Left renal cortex interstitium (tissue), 4 donors: ENCODE measurements around the gene CPNE5. TPM values are rescaled to one million over a fixed set of nuclear protein-coding genes. Genes with fewer than 3 reads are reported as not detected.

ENCODE experiments used
- DNase-seq, 4 donors: peaks; one replicate each; pipeline ENCODE4 v3.0.0-alpha.2; 2013; ENCODE audit warnings: low read depth in 4 of 4, low spot score in 2 of 4, missing footprints in 1 of 4
- polyA plus RNA-seq, 4 donors: library from polyadenylated mRNA; unstranded; fragments of 120-200 nt; gene quantifications; one replicate each; pipeline ENCODE4 v1.2.1, GENCODE V29; 2013; ENCODE audit not compliant: insufficient read length in 4 of 4

CPNE5 gene
- polyA plus RNA-seq, 4 donors = 12.2 to 16.6 (median 13.8) TPM

DNA sequence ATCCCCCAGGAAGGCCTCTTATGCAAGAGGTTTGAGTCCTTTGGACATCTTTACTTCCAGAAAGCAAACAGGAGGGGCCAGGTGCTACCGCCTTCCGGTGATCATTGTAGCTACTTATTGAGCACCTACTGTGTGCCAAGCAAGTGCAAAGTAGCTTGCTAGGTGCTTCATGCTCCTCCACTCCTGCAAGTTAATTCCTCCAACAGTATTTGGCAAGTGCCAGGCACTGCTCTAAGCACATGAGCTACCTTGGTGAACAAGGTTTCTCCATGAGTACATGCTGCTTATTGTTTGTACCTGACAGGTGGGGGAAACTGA, 2.3 kb downstream of the CPNE5 start:
- DNase-seq = no peak

DNA sequence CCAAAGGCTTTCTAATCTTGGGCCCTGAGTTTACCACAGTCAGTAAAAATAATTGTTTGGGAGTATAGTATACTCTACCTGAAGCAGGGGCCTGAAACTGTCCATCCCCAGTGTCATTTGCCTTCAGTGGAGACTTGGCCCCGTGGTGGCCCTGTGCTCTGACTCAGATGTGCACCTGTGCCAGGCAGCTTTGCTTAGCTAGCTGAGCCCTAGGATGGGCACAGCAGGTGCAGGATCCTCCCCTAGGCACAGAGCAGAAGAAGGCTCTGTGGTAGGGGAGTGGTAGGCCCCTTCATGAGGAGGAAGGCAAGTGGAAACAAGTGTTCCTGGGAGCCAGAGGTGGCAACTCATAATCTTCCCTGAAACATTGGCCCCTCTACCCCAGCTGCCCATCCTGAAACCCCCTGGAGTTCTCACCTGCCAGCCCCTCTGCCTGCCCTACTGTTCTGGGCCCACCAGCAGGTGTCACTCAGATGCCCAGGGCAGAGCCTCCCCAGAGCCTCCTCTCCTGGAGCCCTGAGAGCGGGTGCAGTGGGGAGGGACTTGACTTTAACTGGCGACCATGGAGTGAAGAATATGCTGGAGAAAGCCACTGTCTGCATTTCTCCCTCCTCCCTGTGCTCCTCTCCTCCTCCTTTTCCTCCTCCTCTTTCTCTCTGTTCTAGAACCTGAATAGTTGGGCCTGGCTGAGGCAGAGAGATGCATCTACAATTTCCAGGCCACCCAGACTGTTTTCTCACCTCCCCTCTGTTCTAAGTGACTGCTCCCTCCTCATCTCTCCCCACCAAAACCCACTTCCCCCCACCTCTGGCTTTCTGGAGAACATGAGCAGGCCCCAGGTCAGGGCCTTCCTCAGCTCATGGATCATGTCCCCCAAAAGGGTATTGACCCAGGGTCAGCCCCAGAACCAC, 2.9 kb downstream of the CPNE5 start:
- no peak for DNase-seq

DNA sequence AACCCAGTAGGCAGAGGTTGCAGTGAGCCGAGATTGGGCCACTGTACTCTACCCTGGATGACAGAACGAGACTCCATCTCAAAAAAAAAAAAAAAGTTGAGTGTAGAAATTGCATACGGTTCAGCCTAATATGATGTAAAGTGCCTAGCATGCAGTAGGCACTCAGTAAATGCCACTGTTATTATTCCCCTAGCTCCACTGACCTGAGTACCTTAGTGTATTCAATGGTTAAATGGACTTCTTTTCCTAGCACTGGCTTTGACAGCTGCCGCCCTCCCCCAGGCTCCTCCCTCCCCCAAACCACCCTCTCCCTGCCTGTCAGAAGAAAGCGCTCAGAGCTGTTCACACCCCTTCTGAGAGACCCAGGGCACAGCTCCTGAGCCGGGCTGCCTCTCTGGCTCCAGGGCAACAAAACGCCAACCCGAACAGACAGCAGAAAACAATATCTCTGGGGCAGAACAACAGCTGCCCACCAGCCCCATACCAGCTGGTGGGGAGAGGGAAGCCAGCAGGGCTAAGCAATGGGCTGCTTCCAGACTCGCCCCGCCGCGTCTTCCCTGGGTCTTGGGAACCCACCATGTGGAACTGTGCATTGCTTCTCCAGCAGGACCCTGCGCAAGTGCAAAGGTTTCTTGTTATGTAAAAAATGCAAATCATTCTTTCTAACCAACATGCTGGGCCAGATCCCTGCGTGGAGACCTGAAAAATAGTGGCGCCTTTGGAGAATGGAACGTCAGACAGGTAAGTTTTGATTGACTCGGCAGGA, 4.5 kb downstream of the CPNE5 start:
- no peak for DNase-seq

DNA sequence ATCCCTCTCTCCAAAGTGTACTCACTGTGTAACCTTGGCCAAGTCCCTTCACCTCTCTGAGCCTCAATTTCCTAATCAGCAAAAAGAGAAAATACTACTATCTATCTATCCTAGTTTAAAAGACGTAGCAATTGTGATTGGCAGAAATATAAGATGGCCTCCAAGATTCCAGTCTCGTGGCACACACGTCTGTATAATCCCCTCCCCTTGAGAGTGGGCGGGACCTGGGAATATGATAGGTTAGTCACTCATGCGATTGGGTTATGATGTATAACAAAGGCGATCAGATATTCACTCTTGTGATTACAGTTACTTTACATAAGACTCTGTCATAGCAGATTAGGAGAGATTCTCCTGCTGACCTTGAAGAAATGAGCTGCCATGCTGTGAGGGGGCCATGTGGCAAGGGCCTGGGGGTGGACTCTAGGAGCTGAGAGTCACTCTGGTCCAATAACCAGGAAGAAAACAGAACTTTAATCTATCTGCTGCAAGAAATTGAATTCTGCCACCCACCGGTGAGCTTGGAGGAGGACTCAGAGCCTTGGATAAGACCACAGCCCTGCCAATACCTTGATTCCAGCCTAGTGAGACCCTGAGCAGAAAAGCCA, 6.0 kb downstream of the CPNE5 start:
- no peak for DNase-seq

DNA sequence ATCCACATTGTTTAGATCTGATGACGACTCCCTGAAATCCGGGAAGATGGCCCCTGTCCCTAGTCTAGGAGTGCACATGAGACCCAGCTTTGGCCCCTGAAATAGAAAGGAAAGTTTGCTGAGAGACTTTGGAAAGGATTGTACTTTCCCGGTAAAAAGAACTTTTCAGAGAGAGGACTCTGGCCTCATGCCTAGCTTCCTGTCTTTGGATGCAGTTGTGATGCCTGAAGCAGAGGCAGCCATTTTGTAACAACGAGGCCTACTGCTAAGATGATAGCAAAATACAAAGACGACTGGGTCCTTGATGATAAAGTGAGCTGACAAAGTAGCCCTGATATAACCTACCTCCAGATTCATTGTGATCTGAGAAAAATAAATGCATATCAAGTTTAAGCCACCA, 6.9 kb downstream of the CPNE5 start:
- DNase-seq = no peak

DNA sequence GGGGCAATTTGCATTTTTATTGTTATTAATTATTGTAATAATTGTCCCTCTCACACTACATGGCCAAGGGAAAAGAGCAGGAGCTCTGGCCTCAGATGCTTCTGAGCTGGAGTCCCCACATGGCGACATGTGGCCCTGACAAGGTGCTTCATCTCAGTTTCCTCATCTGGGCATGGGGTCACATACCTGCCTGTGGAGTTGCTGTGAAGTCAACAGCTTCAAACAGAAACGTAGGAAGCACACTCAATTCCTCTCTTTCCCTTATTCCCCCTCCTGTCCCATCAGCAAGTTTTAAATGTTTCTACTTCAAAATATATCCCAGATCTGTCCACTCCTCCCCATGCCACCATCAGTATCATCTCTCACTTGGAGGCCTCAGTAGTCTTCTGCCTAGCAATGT, 8.7 kb downstream of the CPNE5 start:
- no peak for DNase-seq

DNA sequence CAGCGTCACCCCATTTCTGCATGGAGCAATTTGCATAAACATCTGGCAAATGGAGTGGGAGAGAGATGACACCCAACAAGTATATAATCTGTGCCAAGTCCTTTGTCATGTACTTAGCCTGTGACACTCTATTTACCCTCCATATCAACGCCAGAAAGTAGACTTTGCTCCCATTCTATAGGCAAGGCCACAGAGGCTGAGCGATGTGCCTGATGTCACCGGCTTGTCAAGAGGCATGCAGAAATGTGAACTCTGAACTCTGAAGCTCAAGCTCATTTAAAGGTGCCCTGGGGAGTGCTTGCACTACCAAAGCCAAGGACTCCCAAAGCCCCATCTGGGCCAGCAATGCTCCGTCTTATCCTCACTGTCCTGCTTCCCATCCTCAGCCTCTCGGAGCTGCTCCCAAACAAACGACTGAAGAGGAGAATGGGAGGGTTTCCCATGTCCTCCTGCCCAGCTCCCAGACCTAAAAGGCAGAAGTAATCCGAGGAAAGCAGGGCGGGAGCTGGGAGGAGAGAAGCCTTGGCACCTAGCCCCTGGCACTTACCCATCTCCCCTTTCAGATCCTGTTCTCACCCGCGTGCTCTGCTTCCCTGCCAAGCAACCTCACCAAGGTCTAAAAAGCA, 9.2 kb downstream of the CPNE5 start:
- no peak for DNase-seq

DNA sequence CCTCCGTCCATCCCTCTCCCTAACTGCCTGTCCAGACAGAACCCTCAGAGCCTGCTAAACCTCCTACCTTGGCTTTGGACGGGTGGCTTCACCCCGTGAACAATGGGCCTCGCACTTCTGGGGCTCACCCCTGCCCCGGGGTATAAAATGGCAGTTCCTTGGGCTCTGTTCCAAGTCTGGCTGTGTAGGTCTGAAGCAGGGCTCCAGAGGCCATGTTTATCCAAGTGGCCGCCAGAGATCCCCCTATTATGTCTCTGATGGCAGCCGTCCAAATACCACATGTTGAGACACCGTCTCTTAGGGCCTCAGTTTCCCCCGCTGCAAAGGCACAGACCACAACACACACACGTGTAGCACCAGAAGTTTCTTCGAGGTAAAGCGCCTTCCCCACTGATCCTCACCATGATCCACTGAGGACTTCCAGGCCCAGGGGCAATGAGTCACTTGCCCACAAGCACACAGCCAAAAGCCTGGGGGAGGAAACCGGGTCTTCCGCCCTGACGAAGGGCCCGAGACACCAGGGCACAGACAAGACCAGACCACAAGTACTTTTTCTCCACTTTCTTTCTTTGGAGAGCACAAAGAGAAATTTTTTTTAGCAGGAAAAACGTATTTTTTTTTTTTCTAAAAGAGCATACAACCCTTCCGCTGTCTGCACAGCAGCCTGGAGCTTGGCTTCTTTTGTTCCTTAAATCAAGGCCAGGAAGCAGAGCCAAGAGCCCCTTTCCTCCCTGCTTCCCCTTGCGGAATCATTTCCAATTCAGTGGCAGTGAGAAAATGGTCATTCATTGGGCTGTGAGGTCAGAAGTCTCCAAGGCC, 11.8 kb downstream of the CPNE5 start:
- DNase-seq = no peak

DNA sequence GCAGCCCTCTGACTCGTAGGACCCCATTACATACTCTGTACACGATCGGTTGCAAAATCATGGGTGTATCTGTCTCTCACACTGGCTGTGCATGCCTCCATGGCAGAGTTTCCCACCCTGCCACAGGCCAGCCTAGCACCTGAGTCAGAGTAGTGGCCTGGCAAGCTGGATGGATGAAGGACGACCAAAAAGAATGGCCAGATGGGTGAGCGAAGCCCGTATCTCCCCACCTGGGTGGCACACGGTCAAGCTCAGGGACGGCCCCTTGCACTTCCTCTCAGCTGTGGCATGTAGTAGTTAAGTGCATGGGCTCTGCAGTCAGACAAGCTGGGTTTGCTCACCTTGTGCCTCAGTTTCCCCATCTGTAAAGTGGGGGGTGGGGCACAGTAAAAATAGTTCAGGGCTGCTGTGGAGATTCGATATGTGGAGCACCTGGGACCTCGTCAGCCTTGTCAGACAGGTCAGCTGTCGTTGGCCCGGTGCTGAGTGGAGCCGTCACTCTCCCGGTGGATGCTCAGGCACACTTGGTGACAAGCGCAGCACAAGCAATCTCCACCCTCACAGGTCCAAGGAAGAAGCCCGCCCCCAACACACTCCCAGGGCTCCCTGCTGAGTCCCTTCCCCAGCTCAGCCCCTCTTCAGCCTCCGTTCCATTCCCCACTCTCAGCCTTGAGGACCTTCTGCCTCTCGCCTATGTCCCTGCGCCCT, 12.6 kb downstream of the CPNE5 start:
- DNase-seq = no peak

DNA sequence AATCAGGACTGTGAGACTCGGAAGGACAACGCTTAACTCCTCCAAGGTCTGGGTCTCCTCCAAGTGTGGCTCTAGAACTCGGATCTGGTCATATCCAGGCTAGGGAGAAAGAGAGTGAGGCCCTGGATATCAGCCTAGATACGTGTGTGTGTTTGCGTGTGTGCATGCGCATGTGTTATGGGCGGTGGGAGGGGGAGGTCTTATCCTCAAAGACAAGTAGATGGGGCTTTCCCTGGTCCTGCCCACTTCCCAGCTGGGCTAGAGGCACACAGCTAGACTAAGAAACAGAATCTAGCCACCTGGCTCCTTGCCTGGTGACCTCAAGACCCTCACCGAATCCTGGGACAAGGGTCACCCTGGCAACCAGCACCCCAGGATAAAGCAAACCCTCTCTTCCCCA, 13.2 kb downstream of the CPNE5 start:
- DNase-seq = no peak

DNA sequence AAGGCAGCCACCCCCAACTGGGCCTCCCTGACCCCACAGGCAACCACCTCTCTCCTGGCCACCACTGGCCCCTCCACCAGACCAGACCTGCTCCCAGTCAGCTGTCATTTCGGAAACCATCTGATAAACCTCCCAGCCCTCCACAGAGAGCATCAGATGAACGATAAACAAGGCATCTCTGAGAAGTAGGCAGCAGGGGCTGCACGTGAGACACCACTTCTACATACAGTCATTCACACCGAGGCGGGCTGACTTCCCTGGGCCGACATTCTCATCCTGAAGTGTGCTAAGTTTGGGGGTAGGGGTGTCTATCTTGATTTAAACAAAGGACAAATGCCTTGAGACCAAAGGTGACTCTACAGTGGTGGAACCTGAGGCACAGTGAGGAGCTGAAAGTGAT, 13.8 kb downstream of the CPNE5 start:
- no peak for DNase-seq

DNA sequence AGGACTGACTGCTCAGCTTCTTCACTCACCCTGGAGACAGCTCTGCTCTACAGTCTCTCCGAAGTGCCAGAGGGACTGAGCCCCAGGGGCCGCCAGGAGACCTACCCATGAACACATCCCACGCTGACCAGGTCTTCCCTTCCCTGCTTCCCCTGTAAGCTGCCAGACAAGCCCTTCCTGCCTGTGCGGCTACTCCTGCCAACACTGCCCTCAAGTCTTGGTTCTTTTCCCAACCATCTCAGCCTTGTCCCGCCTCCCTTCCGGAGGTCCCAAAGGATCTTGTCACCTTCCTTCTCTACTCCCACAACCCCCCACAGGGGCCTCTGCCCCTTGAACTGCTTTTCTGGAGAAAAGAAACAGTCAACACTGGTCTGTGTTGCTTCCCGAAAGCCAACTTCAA, 15.0 kb downstream of the CPNE5 start:
- no peak for DNase-seq

DNA sequence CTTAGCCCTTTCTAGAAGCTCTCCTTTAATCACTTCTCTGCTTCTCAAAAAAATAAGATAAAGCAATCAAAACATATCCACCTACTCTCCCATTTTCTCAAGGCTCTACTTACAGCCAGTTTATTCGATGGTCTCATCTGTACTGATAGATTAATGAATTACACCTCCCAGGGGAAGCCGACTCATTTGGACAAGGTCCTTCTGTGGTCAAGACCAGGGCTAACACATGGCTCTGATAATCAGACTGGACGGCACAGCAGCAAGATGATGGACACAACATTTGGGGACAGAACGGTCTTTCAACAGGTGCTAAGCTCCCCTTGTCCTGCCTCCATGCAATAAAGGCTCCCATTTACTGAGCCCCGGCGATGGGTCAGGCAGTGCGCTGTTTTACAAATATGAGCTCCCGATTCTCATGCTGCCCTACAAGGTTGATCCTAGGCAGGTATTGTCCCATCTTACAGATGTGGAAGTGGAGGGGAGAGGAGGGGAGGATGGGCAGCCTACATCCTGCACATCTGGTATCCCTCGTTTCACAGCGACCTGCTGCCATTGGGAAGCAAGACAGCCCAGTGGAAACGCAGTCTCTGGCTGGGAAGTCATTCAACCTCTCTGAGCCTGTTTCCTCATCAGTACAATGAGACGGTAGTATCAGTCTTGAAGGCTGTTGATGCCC, 15.7 kb downstream of the CPNE5 start:
- no peak for DNase-seq

DNA sequence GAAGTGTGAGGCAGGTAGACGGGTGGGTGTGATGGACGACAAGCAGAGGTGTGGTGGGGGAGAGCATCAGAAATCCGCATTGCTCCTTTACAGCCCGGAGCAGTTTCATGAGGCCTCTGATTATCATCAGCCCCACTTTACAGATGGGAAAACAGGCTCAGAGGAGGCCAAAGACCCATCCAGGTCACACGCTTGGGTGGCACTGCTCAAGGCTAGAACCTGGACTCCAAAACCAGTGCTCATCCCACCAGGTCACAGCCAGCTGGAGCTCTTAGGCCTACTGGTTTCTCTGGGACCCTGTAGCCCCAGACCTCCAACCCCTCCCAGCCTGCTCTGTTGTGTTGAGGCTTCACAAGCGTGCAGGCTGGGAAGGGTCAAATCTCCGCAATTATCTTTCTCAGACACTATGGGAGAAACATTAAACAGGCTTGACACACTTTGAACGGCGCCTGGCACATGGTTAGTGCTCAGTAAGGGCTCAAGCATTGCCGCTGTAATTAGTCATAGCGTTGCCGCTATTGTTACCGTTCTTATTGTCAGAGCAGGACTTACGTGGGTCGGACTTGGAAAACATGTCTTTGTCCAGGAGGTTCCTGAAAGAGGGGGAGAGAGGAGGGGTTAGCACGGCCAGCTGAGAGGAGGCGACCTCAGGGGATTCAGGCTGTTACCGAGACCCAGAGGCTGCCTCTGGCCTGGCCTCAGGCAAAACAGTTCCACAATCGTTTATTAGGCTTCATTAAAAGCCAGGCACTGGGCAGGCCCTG, 16.6 kb downstream of the CPNE5 start:
- DNase-seq = no peak

DNA sequence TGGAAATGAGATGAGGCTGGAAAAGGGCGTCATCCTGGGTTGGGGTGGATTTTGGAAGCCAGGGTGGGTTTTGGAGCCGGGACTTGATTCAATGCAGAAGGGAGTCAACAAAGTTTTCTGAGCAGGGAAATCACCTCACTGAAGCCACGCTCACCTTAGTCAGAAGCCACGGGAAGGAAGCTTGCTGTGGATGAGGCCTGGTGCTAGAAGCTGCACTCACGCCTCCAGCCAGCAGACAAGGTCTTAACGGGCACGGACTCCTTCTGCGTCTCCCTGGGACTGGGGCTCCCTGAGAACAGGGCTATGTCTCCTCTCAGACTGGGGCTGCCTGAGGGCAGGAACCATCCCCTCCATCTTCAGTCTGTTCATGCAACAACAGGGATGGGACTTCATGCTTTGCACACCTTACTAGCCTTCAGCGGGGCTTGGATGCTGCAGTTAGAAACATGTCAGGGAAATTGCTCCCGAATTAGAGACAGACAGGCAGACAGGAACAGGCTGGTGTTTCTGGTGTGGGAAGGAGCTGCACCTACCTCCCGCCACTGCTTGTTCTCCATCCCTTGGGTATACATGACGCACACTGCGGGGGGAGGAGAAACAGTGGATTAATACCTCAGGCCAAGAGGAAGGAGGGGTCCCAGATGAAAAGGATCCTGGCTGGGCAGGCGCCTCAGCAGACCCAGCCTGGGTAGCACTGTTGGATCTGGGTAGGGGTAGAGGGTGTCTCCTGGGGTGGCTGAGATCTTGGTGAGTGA, 17.5 kb downstream of the CPNE5 start:
- no peak for DNase-seq

DNA sequence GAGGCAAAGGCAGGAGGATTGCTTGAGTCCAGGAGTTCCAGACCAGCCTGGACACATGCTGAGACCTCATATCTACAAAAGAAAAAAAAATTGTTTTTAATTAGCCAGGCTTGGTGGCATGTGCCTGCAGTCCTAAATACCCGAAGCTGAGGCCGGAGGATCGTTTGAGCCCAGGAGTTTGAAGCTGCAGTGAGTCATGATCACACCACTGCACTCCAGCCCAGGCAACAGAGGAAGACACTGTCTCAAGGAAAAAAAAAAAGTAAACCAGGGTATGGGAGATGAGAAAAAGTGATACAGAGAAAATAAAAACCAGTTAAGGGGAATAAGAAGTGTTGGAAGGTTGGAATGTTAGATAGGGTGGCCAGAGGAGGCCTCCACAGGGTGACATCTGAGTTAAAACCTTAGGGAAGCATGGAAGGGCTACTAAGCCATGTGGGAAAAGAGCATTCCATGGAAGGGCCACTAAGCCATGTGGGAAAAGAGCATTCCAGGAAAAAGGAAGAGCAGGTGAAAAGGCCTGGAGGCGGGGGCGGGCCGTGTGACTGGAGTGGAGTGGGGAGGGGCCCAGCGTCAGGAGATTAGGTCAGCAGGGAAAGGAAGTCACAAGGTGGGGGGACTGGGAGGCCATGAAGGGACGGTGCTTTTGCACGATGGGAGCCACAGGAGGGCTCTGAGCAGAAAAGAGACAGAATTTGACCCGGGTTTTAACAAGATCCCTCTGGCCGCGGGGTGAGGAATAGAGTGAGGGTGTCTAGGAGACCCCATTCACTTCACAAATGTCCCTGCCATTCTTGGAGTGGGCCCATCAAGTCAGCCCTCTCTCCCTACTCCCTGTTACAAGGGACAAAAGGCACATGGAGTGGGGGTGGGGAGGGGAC, 18.3 kb downstream of the CPNE5 start:
- no peak for DNase-seq

DNA sequence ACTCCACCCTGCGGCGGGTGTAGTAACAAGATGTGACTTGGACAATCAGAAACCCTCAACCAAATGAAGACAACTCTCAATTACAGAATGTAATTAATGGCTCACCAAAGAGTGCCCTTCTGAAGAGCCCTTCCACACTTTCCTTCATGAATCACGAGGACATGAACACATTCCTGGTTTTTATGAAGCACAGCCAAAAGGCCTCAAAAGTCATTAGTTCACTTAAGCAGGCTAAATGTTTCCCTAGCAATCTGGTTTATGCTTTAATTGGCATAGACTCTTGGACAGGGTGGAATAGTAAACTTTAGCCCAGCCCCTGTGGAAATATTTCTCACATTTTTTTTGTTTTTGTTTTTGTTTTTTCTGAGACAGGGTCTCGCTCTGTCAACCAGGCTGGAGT, 20.5 kb downstream of the CPNE5 start:
- no peak for DNase-seq
